ENCODE measurements around the gene SLC16A5.

- TF ChIP-seq CTCF (IDR thresholded peaks at IDR 0.05) (no peak), POLR2A (IDR thresholded peaks at IDR 0.05) (no peak), EP300 (IDR thresholded peaks at IDR 0.05) (no peak)
These were observed 1.1 kb upstream of the SLC16A5 start for GRCh38 chr17:75086496-75087181.
